Thymus (tissue), 14 donors: ENCODE data around the gene OR1J4. TPM values are rescaled to one million over a fixed set of nuclear protein-coding genes. Genes with fewer than 3 reads are reported as not detected.

ENCODE experiments used
- DNase-seq, 9 donors: peaks; one replicate each; pipeline ENCODE4 v3.0.0-alpha.2; 2013; ENCODE audit warnings: low spot score in 9 of 9, low read depth in 6 of 9, missing footprints in 1 of 9
- H3K27ac ChIP-seq, 2 donors: one replicate each; pipeline ENCODE4 v1.5.1; 2013; ENCODE audit warnings: control low read depth in 1 of 2, low read depth in 1 of 2, low read length in 1 of 2, mild to moderate bottlenecking in 1 of 2, moderate library complexity in 1 of 2
- H3K27me3 ChIP-seq, 2 donors: one replicate each; pipeline ENCODE4 v1.5.1; 2013; ENCODE audit warnings: low read length in 1 of 2; ENCODE audit not compliant: control insufficient read depth in 2 of 2, insufficient read depth in 1 of 2
- H3K36me3 ChIP-seq, 2 donors: one replicate each; pipeline ENCODE4 v1.5.1; 2013; ENCODE audit warnings: low read length in 1 of 2, mild to moderate bottlenecking in 1 of 2, moderate library complexity in 1 of 2; ENCODE audit not compliant: control insufficient read depth in 2 of 2, insufficient read depth in 2 of 2
- H3K4me1 ChIP-seq, 2 donors: one replicate each; pipeline ENCODE4 v1.5.1; 2013; ENCODE audit warnings: low read length in 2 of 2; ENCODE audit not compliant: control insufficient read depth in 2 of 2, insufficient read depth in 2 of 2
- H3K4me3 ChIP-seq, 2 donors: one replicate each; pipeline ENCODE4 v1.5.1; 2013; ENCODE audit warnings: low read length in 2 of 2, control low read depth in 1 of 2, mild to moderate bottlenecking in 1 of 2
- H3K9me3 ChIP-seq, 2 donors: one replicate each; pipeline ENCODE4 v1.5.1; 2013; ENCODE audit warnings: low read length in 1 of 2, mild to moderate bottlenecking in 1 of 2; ENCODE audit not compliant: control insufficient read depth in 2 of 2, insufficient read depth in 1 of 2
- WGBS: extraction: QIAGEN DNeasy Blood & Tissue Kit; methylation state at CpG from one replicate; pipeline ENCODE4 v1.1.7; 2013; 5-methylcytosine and 5-hydroxymethylcytosine counted together
- long read RNA-seq, 10 donors: transcript quantifications; one replicate each; lab custom pipeline, GENCODE V29; 2026
- polyA plus RNA-seq: library from polyadenylated mRNA; stranded (reverse); fragments of 200-250 nt; gene quantifications from one replicate; pipeline ENCODE4 v1.2.3, GENCODE V29; 2013
- total RNA-seq: library from RNA; stranded (reverse); fragments of 120-200 nt; gene quantifications from one replicate; pipeline ENCODE4 v1.2.4, GENCODE V29; 2013
- donor health status: healthy.

Gene OR1J4
- total RNA-seq = not detected
- polyA plus RNA-seq = 0.07 TPM
- long read RNA-seq, donor 1 = 0 reads
- long read RNA-seq, donor 2 = 0 reads
- long read RNA-seq, donor 3 = 0 reads
- long read RNA-seq, donor 4 = 0 reads
- long read RNA-seq, donor 5 = 0 reads
- long read RNA-seq, donor 6 = 0 reads
- long read RNA-seq, donor 7 = 0 reads
- long read RNA-seq, donor 8, partial matches to known transcripts = 0 of 1 reads
- long read RNA-seq, donor 8, other reads (novel, unspliced or antisense) = 0 of 1 reads
- long read RNA-seq, donor 9 = 0 reads
- long read RNA-seq, donor 10 = 0 reads

- DNase-seq = no peak
- H3K36me3 ChIP-seq = no peaks in the 10 kb centered on the region
- no peaks in the 10 kb centered on the region for H3K4me1 ChIP-seq
- no peak within 1 kb of the TSS for H3K4me3 ChIP-seq
- H3K27ac ChIP-seq = no peak within 1 kb of the TSS
- no peaks in the 10 kb centered on the region for H3K27me3 ChIP-seq
- WGBS = 89% methylated on average over 4 of the region's 4 CpGs
- no peaks in the 10 kb centered on the region for H3K9me3 ChIP-seq
Measured at GRCh38 chr9:122518841-122519240, at the start of gene OR1J4. OR1J4 (plus strand) TSS chr9:122519141; CDS start chr9:122519141, 0 bp downstream.

GRCh38 chr9:122474561-122474960, 44.4 kb upstream of the OR1J4 start:
- no peaks in the 10 kb centered on the region for H3K36me3 ChIP-seq
- 89% methylated on average over 3 of the region's 3 CpGs for WGBS
- DNase-seq = no peak
- H3K27ac ChIP-seq = no peak overlapping the region
- no peaks in the 10 kb centered on the region for H3K4me1 ChIP-seq
- no peaks in the 10 kb centered on the region for H3K27me3 ChIP-seq
- H3K9me3 ChIP-seq = no peaks in the 10 kb centered on the region
- no peak overlapping the region for H3K4me3 ChIP-seq

- Histone ChIP-seq H3K4me3 (no peak overlapping the region), H3K27me3 (no peaks in the 10 kb centered on the region), H3K4me1 (no peaks in the 10 kb centered on the region), H3K27ac (no peak overlapping the region), H3K9me3 (no peaks in the 10 kb centered on the region), H3K36me3 (no peaks in the 10 kb centered on the region)
- DNase-seq = no peak
- WGBS = 90% methylated on average over 2 of the region's 2 CpGs
Measured at GRCh38 chr9:122475717-122476116, 43.2 kb upstream of the OR1J4 start.

GRCh38 chr9:122477346-122477745, 41.6 kb upstream of the OR1J4 start:
- DNase-seq = no peak

GRCh38 chr9:122477826-122478225, 41.1 kb upstream of the OR1J4 start, which contains the start of gene OR1J1:
OR1J1 (minus strand) TSS chr9:122477926; CDS start chr9:122477926, 0 bp downstream.
- H3K4me1 ChIP-seq = no peaks in the 10 kb centered on the region
- H3K9me3 ChIP-seq = no peaks in the 10 kb centered on the region
- H3K27me3 ChIP-seq = no peaks in the 10 kb centered on the region
- no peak for DNase-seq
- H3K27ac ChIP-seq = no peak within 1 kb of the TSS
- WGBS = 95% methylated on average over 6 of the region's 6 CpGs
- no peak within 1 kb of the TSS for H3K4me3 ChIP-seq
- H3K36me3 ChIP-seq = no peaks in the 10 kb centered on the region

More at GRCh38 chr9:122477346-122477745, 41.6 kb upstream of the OR1J4 start:
- Histone ChIP-seq H3K27ac (no peak overlapping the region), H3K4me1 (no peaks in the 10 kb centered on the region), H3K9me3 (no peaks in the 10 kb centered on the region), H3K4me3 (no peak overlapping the region), H3K36me3 (no peaks in the 10 kb centered on the region), H3K27me3 (no peaks in the 10 kb centered on the region)
- WGBS = 97% methylated on average over 3 of the region's 3 CpGs

- 96% methylated on average over 5 of the region's 5 CpGs for WGBS
- no peak for DNase-seq
- Histone ChIP-seq H3K36me3 (no peaks in the 10 kb centered on the region), H3K27ac (no peak overlapping the region), H3K4me3 (no peak overlapping the region), H3K27me3 (no peaks in the 10 kb centered on the region), H3K4me1 (no peaks in the 10 kb centered on the region), H3K9me3 (no peaks in the 10 kb centered on the region)
Measured at GRCh38 chr9:122479062-122479461, 39.9 kb upstream of the OR1J4 start.

GRCh38 chr9:122498883-122499288, 20.1 kb upstream of the OR1J4 start:
- no peaks in the 10 kb centered on the region for H3K9me3 ChIP-seq
- no peak overlapping the region for H3K4me3 ChIP-seq
- peak in 8 of 9 donors; percentile 4 to 41 (median 8) for DNase-seq
- H3K4me1 ChIP-seq = no peaks in the 10 kb centered on the region
- WGBS = 62% methylated on average over 2 of the region's 2 CpGs
- no peaks in the 10 kb centered on the region for H3K36me3 ChIP-seq
- H3K27ac ChIP-seq = no peak overlapping the region
- no peaks in the 10 kb centered on the region for H3K27me3 ChIP-seq

- DNase-seq = no peak
- no peak overlapping the region for H3K27ac ChIP-seq
- no peaks in the 10 kb centered on the region for H3K36me3 ChIP-seq
- H3K4me3 ChIP-seq = no peak overlapping the region
- H3K4me1 ChIP-seq = no peaks in the 10 kb centered on the region
- WGBS = 69% methylated on average over 2 of the region's 2 CpGs
- no peaks in the 10 kb centered on the region for H3K27me3 ChIP-seq
- no peaks in the 10 kb centered on the region for H3K9me3 ChIP-seq
Measured at GRCh38 chr9:122506964-122507363, 12.0 kb upstream of the OR1J4 start.

GRCh38 chr9:122510502-122510901, 8.4 kb upstream of the OR1J4 start, which contains the start of gene OR1J2:
OR1J2 (plus strand) TSS chr9:122510802; CDS start chr9:122510802, 0 bp downstream.
- Histone ChIP-seq H3K36me3 (no peaks in the 10 kb centered on the region), H3K27me3 (no peaks in the 10 kb centered on the region), H3K9me3 (no peaks in the 10 kb centered on the region), H3K4me1 (no peaks in the 10 kb centered on the region), H3K27ac (no peak within 1 kb of the TSS), H3K4me3 (no peak within 1 kb of the TSS)
- DNase-seq = no peak
- 92% methylated on average over 6 of the region's 6 CpGs for WGBS
